ENCODE measurements around the gene UBC.

GRCh38 chr12:124863416-124864325 is 50.8 kb downstream of the UBC start, which contains the start of gene SCARB1:
- no peak for TF ChIP-seq CTCF (IDR thresholded peaks at IDR 0.05; ENCODE audit: insufficient read depth, low read depth, low read length)
- TF ChIP-seq EZH2 (IDR thresholded peaks at IDR 0.05; ENCODE audit: insufficient read depth, low read length), result no peak
